Measurements from ENCODE around the gene PTGIR. TPM values are rescaled to one million over a fixed set of nuclear protein-coding genes. Genes with fewer than 3 reads are reported as not detected.
A peak's percentile ranks its signal among the peaks of the same experiment; 100 is the strongest.

PTGIR gene
- polyA plus RNA-seq, 3 donors from 2014 or later: 0.14 to 0.52 TPM; not detected in 1

GRCh38 chr19:46598372-46598917, 26.4 kb downstream of the PTGIR start:
- peaks cover 0 to 15% (median 6%) of the 10 kb centered on the region in 6 donors for H3K9me3 Mint-ChIP-seq
- H3K36me3 Mint-ChIP-seq: peaks cover 4 to 13% (median 7%) of the 10 kb centered on the region in 3 donors
- peaks cover 24 to 32% of the 10 kb centered on the region in 2 donors for H3K4me1 Mint-ChIP-seq
- no peak overlapping the region for H3K4me3 Mint-ChIP-seq
- no peak overlapping the region for H3K27ac Mint-ChIP-seq
- DNase-seq: no peak
- H3K27me3 Mint-ChIP-seq (ENCODE audit: low read depth in 3 of 3): peaks cover 8 to 17% (median 13%) of the 10 kb centered on the region in 3 donors

GRCh38 chr19:46596008-46596407, 28.9 kb downstream of the PTGIR start:
- peaks cover 0 to 15% (median 6%) of the 10 kb centered on the region in 6 donors for H3K9me3 Mint-ChIP-seq
- H3K4me1 Mint-ChIP-seq: peaks cover 7 to 15% of the 10 kb centered on the region in 2 donors
- no peak overlapping the region for H3K27ac Mint-ChIP-seq
- DNase-seq: no peak
- H3K27me3 Mint-ChIP-seq (ENCODE audit: low read depth in 3 of 3): peaks cover 6 to 10% (median 8%) of the 10 kb centered on the region in 3 donors
- H3K36me3 Mint-ChIP-seq: peaks cover 4 to 13% (median 7%) of the 10 kb centered on the region in 3 donors
- no peak overlapping the region for H3K4me3 Mint-ChIP-seq

GRCh38 chr19:46591870-46592269, 33.0 kb downstream of the PTGIR start:
- Mint-ChIP-seq H3K9me3 (no peaks in the 10 kb centered on the region), H3K36me3 (peaks cover 0 to 3% (median 0%) of the 10 kb centered on the region in 3 donors), H3K4me3 (no peak overlapping the region), H3K27me3 (ENCODE audit: low read depth in 3 of 3) (peaks cover 0 to 2% (median 0%) of the 10 kb centered on the region in 3 donors), H3K27ac (no peak overlapping the region), H3K4me1 (no peaks in the 10 kb centered on the region)
- no peak for DNase-seq

GRCh38 chr19:46591254-46591653, 33.6 kb downstream of the PTGIR start:
- Mint-ChIP-seq H3K9me3 (no peaks in the 10 kb centered on the region), H3K27me3 (ENCODE audit: low read depth in 3 of 3) (peaks cover 0 to 2% (median 0%) of the 10 kb centered on the region in 3 donors), H3K36me3 (peaks cover 0 to 3% (median 0%) of the 10 kb centered on the region in 3 donors), H3K4me3 (no peak overlapping the region), H3K4me1 (no peaks in the 10 kb centered on the region), H3K27ac (no peak overlapping the region)
- DNase-seq: no peak

- Mint-ChIP-seq H3K4me3 (no peak overlapping the region), H3K27me3 (ENCODE audit: low read depth in 3 of 3) (peaks cover 0 to 2% (median 0%) of the 10 kb centered on the region in 3 donors), H3K36me3 (no peaks in the 10 kb centered on the region), H3K4me1 (no peaks in the 10 kb centered on the region), H3K27ac (no peak overlapping the region), H3K9me3 (no peaks in the 10 kb centered on the region)
- DNase-seq: no peak
These were observed 37.0 kb downstream of the PTGIR start for GRCh38 chr19:46587861-46588260.

GRCh38 chr19:46586294-46586693, 38.6 kb downstream of the PTGIR start:
- H3K36me3 Mint-ChIP-seq: no peaks in the 10 kb centered on the region
- peaks cover 0 to 4% (median 0%) of the 10 kb centered on the region in 3 donors for H3K27me3 Mint-ChIP-seq (ENCODE audit: low read depth in 3 of 3)
- no peak for DNase-seq
- H3K9me3 Mint-ChIP-seq: no peaks in the 10 kb centered on the region
- H3K4me1 Mint-ChIP-seq: no peaks in the 10 kb centered on the region
- H3K27ac Mint-ChIP-seq: no peak overlapping the region
- H3K4me3 Mint-ChIP-seq: no peak overlapping the region

- Mint-ChIP-seq H3K27me3 (ENCODE audit: low read depth in 3 of 3) (peaks cover 0 to 4% (median 0%) of the 10 kb centered on the region in 3 donors), H3K4me1 (no peaks in the 10 kb centered on the region), H3K9me3 (no peaks in the 10 kb centered on the region), H3K27ac (no peak overlapping the region), H3K36me3 (no peaks in the 10 kb centered on the region), H3K4me3 (no peak overlapping the region)
- no peak for DNase-seq
These were observed 39.4 kb downstream of the PTGIR start for GRCh38 chr19:46585539-46585938.

- DNase-seq: no peak
- Mint-ChIP-seq H3K27me3 (ENCODE audit: low read depth in 3 of 3) (peaks cover 0 to 2% (median 0%) of the 10 kb centered on the region in 3 donors), H3K36me3 (peaks cover 0 to 2% (median 0%) of the 10 kb centered on the region in 3 donors), H3K4me3 (no peak overlapping the region), H3K4me1 (peaks cover 0 to 3% of the 10 kb centered on the region in 2 donors), H3K9me3 (no peaks in the 10 kb centered on the region), H3K27ac (no peak overlapping the region)
These were observed 44.6 kb downstream of the PTGIR start for GRCh38 chr19:46580247-46580646.

- no peak overlapping the region for H3K27ac Mint-ChIP-seq
- H3K4me3 Mint-ChIP-seq: no peak overlapping the region
- DNase-seq: peak; percentile 15 to 19 (median 17)
- H3K36me3 Mint-ChIP-seq: peaks cover 0 to 3% (median 0%) of the 10 kb centered on the region in 3 donors
- peaks cover 0 to 2% (median 0%) of the 10 kb centered on the region in 3 donors for H3K27me3 Mint-ChIP-seq (ENCODE audit: low read depth in 3 of 3)
- H3K4me1 Mint-ChIP-seq: peaks cover 0 to 3% of the 10 kb centered on the region in 2 donors
- no peaks in the 10 kb centered on the region for H3K9me3 Mint-ChIP-seq
These were observed 45.5 kb downstream of the PTGIR start for GRCh38 chr19:46579361-46579879.

GRCh38 chr19:46578450-46578849, 46.4 kb downstream of the PTGIR start:
- no peak for DNase-seq
- Mint-ChIP-seq H3K4me1 (peaks cover 0 to 3% of the 10 kb centered on the region in 2 donors), H3K36me3 (peaks cover 0 to 9% (median 0%) of the 10 kb centered on the region in 3 donors), H3K27me3 (ENCODE audit: low read depth in 3 of 3) (peaks cover 0 to 6% (median 0%) of the 10 kb centered on the region in 3 donors), H3K4me3 (no peak overlapping the region), H3K9me3 (no peaks in the 10 kb centered on the region), H3K27ac (no peak overlapping the region)

GRCh38 chr19:46574533-46574932, 50.4 kb downstream of the PTGIR start:
- DNase-seq: no peak
- no peak overlapping the region for H3K4me3 Mint-ChIP-seq

GRCh38 chr19:46573679-46574498, 51.0 kb downstream of the PTGIR start:
- peaks cover 2 to 6% (median 5%) of the 10 kb centered on the region in 3 donors for H3K27me3 Mint-ChIP-seq (ENCODE audit: low read depth in 3 of 3)
- H3K27ac Mint-ChIP-seq: no peak overlapping the region
- H3K36me3 Mint-ChIP-seq: peaks cover 3 to 9% (median 6%) of the 10 kb centered on the region in 3 donors
- DNase-seq: no peak
- H3K9me3 Mint-ChIP-seq: peaks cover 0 to 2% (median 0%) of the 10 kb centered on the region in 6 donors
- peaks cover 0 to 3% of the 10 kb centered on the region in 2 donors for H3K4me1 Mint-ChIP-seq
- no peak overlapping the region for H3K4me3 Mint-ChIP-seq

More at GRCh38 chr19:46574533-46574932, 50.4 kb downstream of the PTGIR start:
- no peak overlapping the region for H3K27ac Mint-ChIP-seq
- peaks cover 0 to 2% (median 0%) of the 10 kb centered on the region in 6 donors for H3K9me3 Mint-ChIP-seq
- H3K4me1 Mint-ChIP-seq: peaks cover 0 to 3% of the 10 kb centered on the region in 2 donors
- H3K27me3 Mint-ChIP-seq (ENCODE audit: low read depth in 3 of 3): peaks cover 2 to 6% (median 5%) of the 10 kb centered on the region in 3 donors
- H3K36me3 Mint-ChIP-seq: peaks cover 3 to 9% (median 6%) of the 10 kb centered on the region in 3 donors

GRCh38 chr19:46571495-46571894, 53.4 kb downstream of the PTGIR start:
- H3K4me1 Mint-ChIP-seq: no peaks in the 10 kb centered on the region
- H3K4me3 Mint-ChIP-seq: no peak overlapping the region
- H3K27me3 Mint-ChIP-seq (ENCODE audit: low read depth in 3 of 3): peaks cover 2 to 6% (median 5%) of the 10 kb centered on the region in 3 donors
- H3K9me3 Mint-ChIP-seq: peaks cover 0 to 2% (median 0%) of the 10 kb centered on the region in 6 donors
- no peak for DNase-seq
- H3K27ac Mint-ChIP-seq: no peak overlapping the region
- H3K36me3 Mint-ChIP-seq: peaks cover 3 to 9% (median 6%) of the 10 kb centered on the region in 3 donors

All from immature natural killer cell (primary cell).